Neural progenitor cell (in vitro differentiated cells): ENCODE data around the gene GMDS.

Experiments used
- CTCF ChIP-seq: fragments of 200-600 bp; sonication (generic); IDR thresholded peaks from 2 replicates; pipeline ENCODE4 v1.5.1; 2017; ENCODE audit warnings: antibody characterized with exemption, mild to moderate bottlenecking
- EZH2 ChIP-seq: fragments of 200-600 bp; sonication (generic); IDR thresholded peaks from 2 replicates; pipeline ENCODE4 v1.6.1; 2017; ENCODE audit warnings: antibody characterized with exemption, mild to moderate bottlenecking, moderate library complexity
- EZH2phosphoT487 ChIP-seq: fragments of 200-600 bp; sonication (generic); IDR thresholded peaks from 2 replicates; pipeline ENCODE4 v1.6.1; 2017; ENCODE audit warnings: antibody characterized with exemption

DNA sequence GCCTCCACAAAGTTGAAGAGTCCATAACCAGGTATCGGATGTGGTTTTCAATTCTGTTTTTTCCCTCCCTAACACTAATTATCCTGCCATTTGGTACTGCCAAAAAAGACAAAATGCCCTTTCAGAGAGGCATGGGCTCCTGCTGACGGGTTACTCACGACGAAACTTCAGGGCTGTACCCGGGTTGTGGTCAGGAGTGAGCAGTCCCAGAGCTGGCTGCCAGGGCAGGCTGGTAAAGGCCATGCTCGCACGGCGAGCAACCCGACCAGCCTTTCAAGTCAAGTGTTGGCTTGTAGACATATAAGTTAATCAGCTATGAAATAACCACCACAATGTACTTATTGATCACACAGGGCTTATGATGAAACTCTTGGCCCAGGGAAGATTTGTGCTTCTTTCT lies 483.2 kb downstream of the GMDS start:
- TF ChIP-seq EZH2 (no peak), CTCF (no peak), EZH2phosphoT487 (no peak)
